H9 (cell line): Measurements from ENCODE around the gene PLA2G15. TPM values are rescaled to one million over a fixed set of nuclear protein-coding genes. Genes with fewer than 3 reads are reported as not detected.

Experiments used
- DNase-seq: peaks from one replicate; pipeline ENCODE4 v3.0.0-alpha.2; 2017
- H2AFZ ChIP-seq: one replicate; pipeline ENCODE4 v1.6.1; 2013; ENCODE audit warnings: mild to moderate bottlenecking, low read length, control low read depth, moderate library complexity
- H2AK5ac ChIP-seq: 2 replicates; pipeline ENCODE4 v1.6.1; 2013; ENCODE audit warnings: low read length, control low read depth, mixed read lengths; ENCODE audit not compliant: insufficient read length
- H2BK120ac ChIP-seq: one replicate; pipeline ENCODE4 v1.6.1; 2013; ENCODE audit warnings: low read depth, mild to moderate bottlenecking, low read length, control low read depth, inconsistent platforms; ENCODE audit not compliant: poor library complexity, severe bottlenecking
- H2BK12ac ChIP-seq: 2 replicates; pipeline ENCODE4 v1.6.1; 2013; ENCODE audit warnings: low read length, control low read depth, mixed read lengths, low read depth; ENCODE audit not compliant: insufficient read length
- H2BK15ac ChIP-seq: 2 replicates; pipeline ENCODE4 v1.6.1; 2013; ENCODE audit warnings: low read depth, low read length, control low read depth
- H2BK20ac ChIP-seq: one replicate; pipeline ENCODE4 v1.6.1; 2013; ENCODE audit warnings: low read depth, mild to moderate bottlenecking, low read length, control low read depth, inconsistent platforms; ENCODE audit not compliant: poor library complexity, severe bottlenecking
- H2BK5ac ChIP-seq: 2 replicates; pipeline ENCODE4 v1.6.1; 2013; ENCODE audit warnings: low read length, control low read depth, mixed read lengths; ENCODE audit not compliant: insufficient read length
- H3K14ac ChIP-seq: 2 replicates; pipeline ENCODE4 v1.6.1; 2013; ENCODE audit warnings: low read length, control low read depth; ENCODE audit not compliant: insufficient read depth
- H3K18ac ChIP-seq: 2 replicates; pipeline ENCODE4 v1.6.1; 2013; ENCODE audit warnings: low read depth, mild to moderate bottlenecking, mixed read lengths, low read length, control low read depth; ENCODE audit not compliant: insufficient read length
- H3K23ac ChIP-seq: 2 replicates; pipeline ENCODE4 v1.6.1; 2013; ENCODE audit warnings: low read length, control low read depth, mixed read lengths, low read depth; ENCODE audit not compliant: insufficient read length
- H3K23me2 ChIP-seq: 2 replicates; pipeline ENCODE4 v1.6.1; 2013; ENCODE audit warnings: low read depth, mild to moderate bottlenecking, mixed read lengths, low read length, control low read depth; ENCODE audit not compliant: insufficient read length, poor library complexity, severe bottlenecking
- H3K27ac ChIP-seq: 2 replicates; pipeline ENCODE4 v1.5.1; 2013; ENCODE audit warnings: low read length, control low read depth, mixed read lengths, low read depth; ENCODE audit not compliant: insufficient read length
- H3K27me3 ChIP-seq: 2 replicates; pipeline ENCODE4 v1.6.1; 2013; ENCODE audit warnings: low read length, control low read depth, inconsistent platforms; ENCODE audit not compliant: insufficient read depth
- H3K4ac ChIP-seq: 2 replicates; pipeline ENCODE4 v1.6.1; 2013; ENCODE audit warnings: low read depth, mild to moderate bottlenecking, control low read depth, inconsistent platforms, low read length, moderate library complexity
- H3K4me1 ChIP-seq: 2 replicates; pipeline ENCODE4 v1.6.1; 2013; ENCODE audit warnings: low read length, control low read depth, inconsistent platforms; ENCODE audit not compliant: insufficient read depth
- H3K4me2 ChIP-seq: 2 replicates; pipeline ENCODE4 v1.6.1; 2013; ENCODE audit warnings: low read length, control low read depth, mixed read lengths; ENCODE audit not compliant: insufficient read length, insufficient read depth
- H3K56ac ChIP-seq: 2 replicates; pipeline ENCODE4 v1.6.1; 2013; ENCODE audit warnings: low read depth, mild to moderate bottlenecking, mixed read lengths, low read length, control low read depth; ENCODE audit not compliant: insufficient read length
- H3K79me1 ChIP-seq: 2 replicates; pipeline ENCODE4 v1.6.1; 2013; ENCODE audit warnings: low read depth, mild to moderate bottlenecking, moderate library complexity, low read length, control low read depth, inconsistent platforms; ENCODE audit not compliant: insufficient read depth, poor library complexity, severe bottlenecking
- H3K79me2 ChIP-seq: 2 replicates; pipeline ENCODE4 v1.6.1; 2013; ENCODE audit warnings: low read length, control low read depth, inconsistent platforms; ENCODE audit not compliant: insufficient read depth
- H3K9ac ChIP-seq: 2 replicates; pipeline ENCODE4 v1.6.1; 2013; ENCODE audit warnings: low read length, control low read depth, mixed read lengths; ENCODE audit not compliant: insufficient read length; ENCODE audit errors: extremely low read depth
- H3K9me3 ChIP-seq: one replicate; pipeline ENCODE4 v1.6.1; 2013; ENCODE audit warnings: low read depth, low read length, inconsistent platforms; ENCODE audit not compliant: control insufficient read depth
- H3T11ph ChIP-seq: one replicate; pipeline ENCODE4 v1.6.1; 2013; ENCODE audit warnings: mild to moderate bottlenecking, low read length, control low read depth, inconsistent platforms
- H4K20me1 ChIP-seq: one replicate; pipeline ENCODE4 v1.6.1; 2013; ENCODE audit not compliant: control insufficient read depth, insufficient read length, insufficient read depth
- H4K5ac ChIP-seq: 2 replicates; pipeline ENCODE4 v1.6.1; 2013; ENCODE audit warnings: low read depth, mild to moderate bottlenecking, mixed read lengths, low read length, control low read depth; ENCODE audit not compliant: insufficient read length
- H4K8ac ChIP-seq: replicated peaks from 2 replicates; pipeline ENCODE4 v1.6.1; 2013; ENCODE audit warnings: low read length, control low read depth, mixed read lengths, low read depth; ENCODE audit not compliant: insufficient read length
- H4K91ac ChIP-seq: 2 replicates; pipeline ENCODE4 v1.6.1; 2013; ENCODE audit warnings: low read depth, mild to moderate bottlenecking, moderate library complexity, mixed read lengths, low read length, control low read depth; ENCODE audit not compliant: insufficient read length
- H3K27ac Mint-ChIP-seq, 3 experiments: 2 replicates in 2 of 3; 3 replicates in 1 of 3; pipeline ENCODE4 v1.8.0; 2020 to 2021; ENCODE audit warnings: mixed read lengths in 3 of 3, mild to moderate bottlenecking in 1 of 3, moderate library complexity in 1 of 3
- H3K27me3 Mint-ChIP-seq: 2 replicates; pipeline ENCODE4 v1.8.0; 2021; ENCODE audit warnings: low read depth, mild to moderate bottlenecking, moderate library complexity, mixed read lengths
- H3K36me3 Mint-ChIP-seq, 3 experiments: 2 replicates in 2 of 3; 3 replicates in 1 of 3; pipeline ENCODE4 v1.8.0; 2020 to 2021; ENCODE audit warnings: low read depth in 3 of 3, mixed read lengths in 3 of 3; ENCODE audit not compliant: insufficient read depth in 1 of 3
- H3K4me1 Mint-ChIP-seq, 2 experiments: 2 replicates each; pipeline ENCODE4 v1.8.0; 2020; ENCODE audit warnings: mixed read lengths in 2 of 2
- H3K4me3 Mint-ChIP-seq, 2 experiments: 2 replicates in 1 of 2; 3 replicates in 1 of 2; pipeline ENCODE4 v1.8.0; 2020 to 2021; ENCODE audit warnings: mild to moderate bottlenecking in 2 of 2, mixed read lengths in 2 of 2, moderate library complexity in 1 of 2
- H3K9me3 Mint-ChIP-seq, 2 experiments: 2 replicates in 1 of 2; 3 replicates in 1 of 2; pipeline ENCODE4 v1.8.0; 2020; ENCODE audit warnings: mild to moderate bottlenecking in 2 of 2, mixed read lengths in 2 of 2, moderate library complexity in 1 of 2
- CTCF ChIP-seq: fragments of 200-600 bp; sonication (generic); conservative IDR thresholded peaks from 3 replicates; pipeline ENCODE4 v1.8.0; 2021; ENCODE audit warnings: antibody characterized with exemption, mild to moderate bottlenecking
- WGBS: extraction: QIAGEN DNeasy Blood & Tissue Kit; methylation state at CpG from one replicate; pipeline ENCODE4 v1.1.7; 2013; ENCODE audit warnings: missing lambda C conversion rate, low lambda C conversion rate, mixed read lengths; ENCODE audit not compliant: insufficient read length; ENCODE audit errors: extremely low coverage; 5-methylcytosine and 5-hydroxymethylcytosine counted together
- total RNA-seq: library from RNA; stranded (reverse); gene quantifications from 2 replicates; pipeline ENCODE4 v1.2.1, GENCODE V29; 2021

Gene PLA2G15
- total RNA-seq, 1 experiment from 2014 or later, result 11.0 TPM

DNA sequence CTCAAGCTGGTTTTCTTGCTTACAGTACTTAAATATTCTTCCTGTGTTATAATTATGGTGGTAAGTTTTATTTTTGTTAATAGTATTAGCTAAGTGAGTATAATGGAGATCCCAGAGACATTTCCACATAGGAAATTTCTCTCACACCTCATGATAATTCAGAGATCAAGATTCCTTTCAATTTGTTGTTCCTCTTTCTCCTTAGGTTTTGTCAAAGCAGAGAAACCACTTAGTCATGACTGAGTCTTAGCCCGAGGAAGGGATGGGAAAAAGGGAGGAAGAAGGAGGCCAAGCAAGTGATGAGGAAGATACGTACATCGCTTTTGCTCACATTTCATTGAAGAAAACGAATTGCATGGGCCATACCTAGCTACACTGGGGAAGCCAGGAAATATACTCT, 27.7 kb upstream of the PLA2G15 start:
- Mint-ChIP-seq H3K9me3 (no peaks in the 10 kb centered on the region), H3K36me3 (peaks cover 0 to 3% (median 0%) of the 10 kb centered on the region in 3 experiments; a peak in 2 of 7 replicates), H3K4me1 (peaks cover 6 to 9% of the 10 kb centered on the region in 2 experiments), H3K27ac (no peak overlapping the region; a peak in 1 of 7 replicates), H3K27me3 (no peaks in the 10 kb centered on the region), H3K4me3 (no peak overlapping the region)
- H2BK5ac ChIP-seq, result no peak overlapping the region
- H2BK15ac ChIP-seq, result no peak overlapping the region
- H2BK20ac ChIP-seq, result no peak overlapping the region
- H3K79me1 ChIP-seq, result no peaks in the 10 kb centered on the region
- no peak overlapping the region for H3K27ac ChIP-seq
- H3K9ac ChIP-seq, result no peak overlapping the region
- no peak overlapping the region for H3K14ac ChIP-seq
- H3K56ac ChIP-seq, result no peak overlapping the region
- H2AFZ ChIP-seq, result no peak overlapping the region
- no peaks in the 10 kb centered on the region for H3K4me1 ChIP-seq
- no peak overlapping the region for H4K8ac ChIP-seq
- H3K4ac ChIP-seq, result no peak overlapping the region
- H4K5ac ChIP-seq, result no peak overlapping the region
- H4K20me1 ChIP-seq, result no peaks in the 10 kb centered on the region
- no peak for DNase-seq
- no peaks in the 10 kb centered on the region for H3K79me2 ChIP-seq
- no peak overlapping the region for H4K91ac ChIP-seq
- no peak for TF ChIP-seq CTCF
- H3K18ac ChIP-seq, result no peak overlapping the region
- no peaks in the 10 kb centered on the region for H3K27me3 ChIP-seq
- H2AK5ac ChIP-seq, result no peak overlapping the region
- H2BK120ac ChIP-seq, result no peak overlapping the region
- no peak overlapping the region for H3K4me2 ChIP-seq
- H3K9me3 ChIP-seq, result no peaks in the 10 kb centered on the region
- H2BK12ac ChIP-seq, result no peak overlapping the region
- H3K23me2 ChIP-seq, result no peaks in the 10 kb centered on the region
- no peak overlapping the region for H3K23ac ChIP-seq
- no CpG with 5 or more reads among the region's 4 CpGs for WGBS
- no peak overlapping the region for H3T11ph ChIP-seq
